Measurements from ENCODE around the gene MAN1B1.

Gene MAN1B1

GRCh38 chr9:137097761-137098462, 11.1 kb downstream of the MAN1B1 start:
- TF ChIP-seq POLR2AphosphoS5 (IDR thresholded peaks at IDR 0.05; ENCODE audit: low read depth, low read length) (no peak), SIN3A (IDR thresholded peaks at IDR 0.05; ENCODE audit: borderline replicate concordance, insufficient read depth, low read length) (no peak), REST (IDR thresholded peaks at IDR 0.05; ENCODE audit: insufficient read depth in 1 of 2, low read depth in 2 of 2, low read length in 2 of 2) (no peak), FOXP2 (optimal IDR thresholded peaks at IDR 0.05; ENCODE audit: borderline replicate concordance, extremely low read depth, extremely low read length, insufficient read depth) (no peak), TAF1 (IDR thresholded peaks at IDR 0.05; ENCODE audit: borderline replicate concordance, insufficient read depth, low read length) (no peak)

DNA sequence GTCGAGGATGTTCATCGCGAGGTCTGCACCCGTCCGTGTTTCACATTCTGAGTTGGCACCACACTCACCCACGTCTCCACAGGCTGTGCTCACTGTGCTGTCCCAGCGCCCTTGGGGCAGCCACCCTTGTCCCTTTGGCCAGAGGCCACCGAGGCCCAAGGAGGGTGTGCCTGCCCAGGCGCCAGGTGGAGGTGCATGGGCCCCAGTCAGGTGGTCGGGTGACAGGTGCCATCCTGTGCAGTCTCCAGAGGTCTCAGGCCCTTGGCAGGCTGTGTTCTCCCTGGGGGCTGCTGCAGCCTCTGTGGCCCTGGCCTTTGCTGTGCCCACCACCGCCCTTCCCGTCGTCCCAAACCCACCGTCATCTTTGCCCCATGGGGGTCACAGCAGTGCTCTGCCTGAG, 12.4 kb downstream of the MAN1B1 start:
- TF ChIP-seq SIN3A (IDR thresholded peaks at IDR 0.05; ENCODE audit: borderline replicate concordance, insufficient read depth, low read length) (no peak), POLR2AphosphoS5 (IDR thresholded peaks at IDR 0.05; ENCODE audit: low read depth, low read length) (no peak), REST (IDR thresholded peaks at IDR 0.05; ENCODE audit: insufficient read depth in 1 of 2, low read depth in 2 of 2, low read length in 2 of 2) (no peak), FOXP2 (optimal IDR thresholded peaks at IDR 0.05; ENCODE audit: borderline replicate concordance, extremely low read depth, extremely low read length, insufficient read depth) (no peak), TAF1 (IDR thresholded peaks at IDR 0.05; ENCODE audit: borderline replicate concordance, insufficient read depth, low read length) (no peak)

DNA sequence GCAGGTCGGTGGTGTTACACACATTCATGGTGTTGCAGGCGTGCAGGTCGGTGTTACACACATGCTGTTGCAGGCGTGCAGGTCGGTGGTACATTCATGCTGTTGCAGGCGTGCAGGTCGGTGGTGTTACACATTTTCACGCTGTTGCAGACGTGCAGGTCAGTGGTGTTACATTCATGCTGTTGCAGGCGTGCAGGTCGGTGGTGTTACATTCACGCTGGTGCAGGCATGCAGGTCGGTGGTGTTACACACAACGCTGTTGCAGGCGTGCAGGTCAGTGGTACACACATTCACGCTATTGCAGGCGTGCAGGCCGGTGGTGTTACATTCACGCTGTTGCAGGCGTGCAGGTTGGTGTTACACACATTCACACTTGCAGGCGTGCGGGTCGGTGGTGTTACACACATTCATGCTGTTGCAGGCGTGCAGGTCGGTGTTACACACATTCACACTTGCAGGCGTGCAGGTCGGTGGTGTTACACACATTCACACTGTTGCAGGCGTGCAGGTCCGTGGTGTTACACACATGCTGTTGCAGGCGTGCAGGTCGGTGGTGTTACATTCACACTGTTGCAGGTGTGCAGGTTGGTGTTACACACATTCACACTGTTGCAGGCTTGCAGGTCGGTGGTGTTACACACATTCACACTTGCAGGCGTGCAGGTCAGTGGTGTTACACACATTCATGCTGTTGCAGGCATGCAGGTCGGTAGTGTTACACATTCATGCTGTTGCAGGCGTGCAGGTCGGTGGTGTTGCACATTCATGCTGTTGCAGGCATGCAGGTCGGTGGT, 16.6 kb downstream of the MAN1B1 start:
- TF ChIP-seq SIN3A (IDR thresholded peaks at IDR 0.05; ENCODE audit: borderline replicate concordance, insufficient read depth, low read length): no peak
- TF ChIP-seq REST (IDR thresholded peaks at IDR 0.05; ENCODE audit: insufficient read depth in 1 of 2, low read depth in 2 of 2, low read length in 2 of 2): no peak
- no peak for TF ChIP-seq POLR2AphosphoS5 (IDR thresholded peaks at IDR 0.05; ENCODE audit: low read depth, low read length)
- no peak for TF ChIP-seq FOXP2 (optimal IDR thresholded peaks at IDR 0.05; ENCODE audit: borderline replicate concordance, extremely low read depth, extremely low read length, insufficient read depth)
- TF ChIP-seq TAF1 (IDR thresholded peaks at IDR 0.05; ENCODE audit: borderline replicate concordance, insufficient read depth, low read length): no peak

DNA sequence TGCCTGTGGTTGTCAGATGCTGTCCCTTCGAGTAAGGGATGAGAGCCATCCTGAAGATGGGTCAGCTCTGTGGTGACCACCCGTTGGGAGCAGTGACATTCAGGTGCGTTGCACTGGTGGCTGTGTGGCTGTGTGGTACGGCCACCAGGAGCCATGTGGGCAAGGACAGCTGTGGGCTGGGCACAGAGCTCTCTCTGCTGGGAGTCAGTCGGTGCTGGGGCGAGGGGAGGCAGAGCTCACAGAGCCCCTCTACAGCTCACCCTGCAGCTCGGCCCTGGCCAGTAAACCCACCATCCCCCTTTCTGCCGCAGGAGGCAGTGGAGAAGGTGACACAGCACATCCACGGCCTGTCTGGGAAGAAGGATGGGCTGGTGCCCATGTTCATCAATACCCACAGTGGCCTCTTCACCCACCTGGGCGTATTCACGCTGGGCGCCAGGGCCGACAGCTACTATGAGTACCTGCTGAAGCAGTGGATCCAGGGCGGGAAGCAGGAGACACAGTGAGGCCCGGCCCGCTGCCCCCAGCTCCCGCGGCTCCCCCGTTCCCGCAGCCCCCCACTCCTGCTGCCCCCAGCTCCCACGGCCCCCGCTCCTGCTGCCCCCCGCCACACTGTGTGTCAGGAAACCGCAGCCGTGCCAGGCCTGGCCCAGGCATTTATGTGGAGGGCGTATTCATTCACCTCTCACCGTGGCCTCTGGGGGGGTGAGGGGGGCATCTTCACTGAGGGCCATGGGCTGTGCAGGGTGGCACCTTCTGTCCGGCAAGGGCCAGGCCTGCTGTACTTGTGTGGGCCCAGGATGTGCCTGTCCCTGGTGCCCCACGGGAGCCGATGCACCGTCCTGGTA, 19.3 kb downstream of the MAN1B1 start:
- TF ChIP-seq FOXP2 (optimal IDR thresholded peaks at IDR 0.05; ENCODE audit: borderline replicate concordance, extremely low read depth, extremely low read length, insufficient read depth): no peak
- TF ChIP-seq POLR2AphosphoS5 (IDR thresholded peaks at IDR 0.05; ENCODE audit: low read depth, low read length): no peak
- TF ChIP-seq SIN3A (IDR thresholded peaks at IDR 0.05; ENCODE audit: borderline replicate concordance, insufficient read depth, low read length): no peak
- no peak for TF ChIP-seq TAF1 (IDR thresholded peaks at IDR 0.05; ENCODE audit: borderline replicate concordance, insufficient read depth, low read length)
- TF ChIP-seq REST (IDR thresholded peaks at IDR 0.05; ENCODE audit: insufficient read depth in 1 of 2, low read depth in 2 of 2, low read length in 2 of 2): no peak
